ENCODE data around the gene SLC25A23. TPM values are rescaled to one million over a fixed set of nuclear protein-coding genes. Genes with fewer than 3 reads are reported as not detected.

SLC25A23 gene
- total RNA-seq, 1 donor from 2014 or later = 41.8 TPM

DNA sequence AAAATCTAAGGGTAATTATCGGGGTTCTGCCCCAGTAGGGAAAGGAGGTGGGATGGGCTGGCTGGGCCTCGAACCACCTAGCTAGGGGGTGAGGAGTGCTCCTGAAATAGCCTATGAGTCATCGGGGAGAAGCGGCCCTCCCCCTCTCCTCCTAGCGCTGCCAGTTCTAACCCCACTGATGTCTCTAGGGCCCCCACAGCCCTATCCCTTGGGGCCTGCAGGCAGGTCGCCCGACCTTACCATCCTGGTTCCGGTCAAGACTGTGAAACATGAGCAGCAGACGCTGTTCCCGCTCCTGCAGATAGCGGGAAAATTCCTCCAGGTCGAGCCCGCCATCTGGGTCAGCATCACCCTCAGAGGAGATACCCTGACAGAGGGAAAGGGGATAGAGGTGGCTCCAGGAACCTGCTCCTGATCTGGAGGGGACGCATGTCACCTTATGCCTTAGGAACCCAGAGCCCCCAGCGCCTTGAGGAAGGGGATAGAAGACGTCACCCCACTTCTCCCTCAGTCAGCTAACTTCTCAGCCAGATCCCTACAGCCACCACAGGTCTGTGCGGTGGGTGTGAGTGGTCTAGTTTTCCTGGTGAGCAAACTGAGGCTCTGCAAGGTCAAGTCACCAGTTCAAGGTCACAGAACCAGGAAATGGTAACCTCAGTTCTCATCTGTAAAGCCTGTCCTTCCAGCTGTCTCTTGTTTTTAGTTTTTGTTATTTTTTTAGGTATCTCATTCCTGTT lies 1.5 kb downstream of the SLC25A23 start:
- H3K4me2 ChIP-seq (ENCODE audit: low read length) = peak overlapping the region; percentile 100
- H3K27ac Mint-ChIP-seq (ENCODE audit: unreplicated experiment) = peak overlapping the region; percentile 26
- peaks cover 25% of the 10 kb centered on the region for H3K36me3 Mint-ChIP-seq (ENCODE audit: low read depth, unreplicated experiment)
- no peak for DNase-seq (ENCODE audit: low read depth)
- H3K27me3 Mint-ChIP-seq (ENCODE audit: low read depth, unreplicated experiment) = peaks cover 5% of the 10 kb centered on the region
- H3K36me3 ChIP-seq (ENCODE audit: insufficient read depth, low read length) = no peaks in the 10 kb centered on the region
- H3K4me1 Mint-ChIP-seq (ENCODE audit: low read depth, unreplicated experiment) = no peaks in the 10 kb centered on the region
- peaks cover 6% of the 10 kb centered on the region for H3K27me3 ChIP-seq (ENCODE audit: insufficient read depth, low read length)
- H3K4me3 Mint-ChIP-seq (ENCODE audit: unreplicated experiment) = peak overlapping the region; percentile 92
- peaks cover 10% of the 10 kb centered on the region for H3K9me3 Mint-ChIP-seq (ENCODE audit: unreplicated experiment)
- no peak overlapping the region for H3K27ac ChIP-seq (ENCODE audit: low read depth, low read length)
- no peak overlapping the region for H3K9ac ChIP-seq (ENCODE audit: low read length)
- no peak for FAIRE-seq
- no peak overlapping the region for H3K4me3 ChIP-seq (ENCODE audit: insufficient read depth, low read depth, low read length)
- H4K20me1 ChIP-seq (ENCODE audit: insufficient read depth, low read length) = no peaks in the 10 kb centered on the region
- no peak overlapping the region for H2AFZ ChIP-seq (ENCODE audit: low read depth, low read length)
- H3K4me1 ChIP-seq (ENCODE audit: insufficient read depth, low read length) = peaks cover 16% of the 10 kb centered on the region
- no peak for TF ChIP-seq EZH2 (IDR thresholded peaks at IDR 0.05; ENCODE audit: insufficient read depth, low read length)
- TF ChIP-seq, protein P1, sequence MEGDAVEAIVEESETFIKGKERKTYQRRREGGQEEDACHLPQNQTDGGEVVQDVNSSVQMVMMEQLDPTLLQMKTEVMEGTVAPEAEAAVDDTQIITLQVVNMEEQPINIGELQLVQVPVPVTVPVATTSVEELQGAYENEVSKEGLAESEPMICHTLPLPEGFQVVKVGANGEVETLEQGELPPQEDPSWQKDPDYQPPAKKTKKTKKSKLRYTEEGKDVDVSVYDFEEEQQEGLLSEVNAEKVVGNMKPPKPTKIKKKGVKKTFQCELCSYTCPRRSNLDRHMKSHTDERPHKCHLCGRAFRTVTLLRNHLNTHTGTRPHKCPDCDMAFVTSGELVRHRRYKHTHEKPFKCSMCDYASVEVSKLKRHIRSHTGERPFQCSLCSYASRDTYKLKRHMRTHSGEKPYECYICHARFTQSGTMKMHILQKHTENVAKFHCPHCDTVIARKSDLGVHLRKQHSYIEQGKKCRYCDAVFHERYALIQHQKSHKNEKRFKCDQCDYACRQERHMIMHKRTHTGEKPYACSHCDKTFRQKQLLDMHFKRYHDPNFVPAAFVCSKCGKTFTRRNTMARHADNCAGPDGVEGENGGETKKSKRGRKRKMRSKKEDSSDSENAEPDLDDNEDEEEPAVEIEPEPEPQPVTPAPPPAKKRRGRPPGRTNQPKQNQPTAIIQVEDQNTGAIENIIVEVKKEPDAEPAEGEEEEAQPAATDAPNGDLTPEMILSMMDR (IDR thresholded peaks at IDR 0.05; ENCODE audit: insufficient read depth, low read depth, low read length) = no peak
- H3K9me3 ChIP-seq (ENCODE audit: insufficient read depth, low read depth, low read length) = peaks cover 8% of the 10 kb centered on the region
- H3K79me2 ChIP-seq (ENCODE audit: insufficient read depth, low read length) = no peaks in the 10 kb centered on the region

- Histone ChIP-seq H3K27ac (ENCODE audit: low read depth, low read length) (no peak overlapping the region), H4K20me1 (ENCODE audit: insufficient read depth, low read length) (no peaks in the 10 kb centered on the region), H2AFZ (ENCODE audit: low read depth, low read length) (no peak overlapping the region), H3K4me2 (ENCODE audit: low read length) (no peak overlapping the region), H3K9ac (ENCODE audit: low read length) (no peak overlapping the region), H3K36me3 (ENCODE audit: insufficient read depth, low read length) (no peaks in the 10 kb centered on the region), H3K4me1 (ENCODE audit: insufficient read depth, low read length) (peaks cover 16% of the 10 kb centered on the region), H3K9me3 (ENCODE audit: insufficient read depth, low read depth, low read length) (peaks cover 8% of the 10 kb centered on the region), H3K4me3 (ENCODE audit: insufficient read depth, low read depth, low read length) (no peak overlapping the region), H3K27me3 (ENCODE audit: insufficient read depth, low read length) (no peaks in the 10 kb centered on the region), H3K79me2 (ENCODE audit: insufficient read depth, low read length) (no peaks in the 10 kb centered on the region)
- DNase-seq (ENCODE audit: low read depth) (no peak), FAIRE-seq (no peak)
- H3K27ac Mint-ChIP-seq (ENCODE audit: unreplicated experiment) = no peak overlapping the region
- H3K4me3 Mint-ChIP-seq (ENCODE audit: unreplicated experiment) = no peak overlapping the region
- peaks cover 13% of the 10 kb centered on the region for H3K9me3 Mint-ChIP-seq (ENCODE audit: unreplicated experiment)
- H3K4me1 Mint-ChIP-seq (ENCODE audit: low read depth, unreplicated experiment) = no peaks in the 10 kb centered on the region
- H3K27me3 Mint-ChIP-seq (ENCODE audit: low read depth, unreplicated experiment) = no peaks in the 10 kb centered on the region
- no peak for TF ChIP-seq EZH2 (IDR thresholded peaks at IDR 0.05; ENCODE audit: insufficient read depth, low read length)
- TF ChIP-seq, protein P1 (IDR thresholded peaks at IDR 0.05; ENCODE audit: insufficient read depth, low read depth, low read length) = no peak
- H3K36me3 Mint-ChIP-seq (ENCODE audit: low read depth, unreplicated experiment) = peaks cover 28% of the 10 kb centered on the region
Measured at GRCh38 chr19:6455924-6456323, 3.7 kb downstream of the SLC25A23 start.

DNA sequence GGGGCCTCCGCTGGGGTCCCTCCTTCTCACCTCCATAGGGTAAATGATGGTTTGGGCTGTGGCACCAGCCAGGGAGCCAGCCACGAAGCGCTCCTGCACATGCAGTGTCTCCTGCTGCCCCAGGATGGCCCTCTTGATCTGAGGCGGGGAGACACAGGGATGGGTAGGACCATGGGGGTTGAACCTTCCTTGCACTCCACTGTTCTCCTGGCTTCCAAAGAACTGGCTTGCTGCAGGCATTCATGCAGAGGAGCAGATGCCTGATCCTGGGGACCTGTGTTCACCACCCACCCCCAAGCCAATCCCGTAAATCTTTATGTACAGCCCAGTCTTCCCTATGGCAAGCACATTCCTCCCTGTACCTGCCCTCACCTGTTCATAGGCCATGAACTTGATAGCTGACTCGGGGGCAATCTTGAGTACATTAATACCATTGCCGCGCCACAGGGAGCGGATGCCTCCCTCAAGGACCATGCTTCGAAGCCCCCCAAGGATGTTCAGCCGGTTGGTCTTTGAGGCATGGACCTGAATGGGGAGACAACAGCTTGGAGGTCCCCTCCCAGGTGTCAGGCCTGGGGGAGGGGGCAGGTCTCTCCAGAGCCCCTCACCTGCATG lies 5.5 kb downstream of the SLC25A23 start:
- no peaks in the 10 kb centered on the region for H3K36me3 ChIP-seq (ENCODE audit: insufficient read depth, low read length)
- DNase-seq (ENCODE audit: low read depth) (no peak), FAIRE-seq (no peak)
- no peak overlapping the region for H3K4me2 ChIP-seq (ENCODE audit: low read length)
- Mint-ChIP-seq H3K9me3 (ENCODE audit: unreplicated experiment) (peaks cover 13% of the 10 kb centered on the region), H3K27ac (ENCODE audit: unreplicated experiment) (no peak overlapping the region), H3K27me3 (ENCODE audit: low read depth, unreplicated experiment) (no peaks in the 10 kb centered on the region), H3K4me3 (ENCODE audit: unreplicated experiment) (no peak overlapping the region), H3K4me1 (ENCODE audit: low read depth, unreplicated experiment) (no peaks in the 10 kb centered on the region), H3K36me3 (ENCODE audit: low read depth, unreplicated experiment) (peaks cover 28% of the 10 kb centered on the region)
- TF ChIP-seq, protein P1 (IDR thresholded peaks at IDR 0.05; ENCODE audit: insufficient read depth, low read depth, low read length) = no peak
- TF ChIP-seq EZH2 (IDR thresholded peaks at IDR 0.05; ENCODE audit: insufficient read depth, low read length) = no peak
- no peaks in the 10 kb centered on the region for H3K79me2 ChIP-seq (ENCODE audit: insufficient read depth, low read length)
- H3K27me3 ChIP-seq (ENCODE audit: insufficient read depth, low read length) = no peaks in the 10 kb centered on the region
- no peak overlapping the region for H3K4me3 ChIP-seq (ENCODE audit: insufficient read depth, low read depth, low read length)
- H3K9ac ChIP-seq (ENCODE audit: low read length) = no peak overlapping the region
- peaks cover 8% of the 10 kb centered on the region for H3K9me3 ChIP-seq (ENCODE audit: insufficient read depth, low read depth, low read length)
- H3K27ac ChIP-seq (ENCODE audit: low read depth, low read length) = no peak overlapping the region
- H4K20me1 ChIP-seq (ENCODE audit: insufficient read depth, low read length) = no peaks in the 10 kb centered on the region
- no peak overlapping the region for H2AFZ ChIP-seq (ENCODE audit: low read depth, low read length)
- H3K4me1 ChIP-seq (ENCODE audit: insufficient read depth, low read length) = peaks cover 9% of the 10 kb centered on the region

All from astrocyte (in vitro differentiated cells and primary cell).